Kidney (tissue), 14 donors: ENCODE data around the gene ACOT13. TPM values are rescaled to one million over a fixed set of nuclear protein-coding genes. Genes with fewer than 3 reads are reported as not detected.
"Not testable (repeated sequence)": the region's sequence is repeated elsewhere in the genome, so short reads cannot be mapped to it uniquely, and the experiment has no call there.

Experiments used
- DNase-seq, 5 donors: peaks; one replicate each; pipeline ENCODE4 v3.0.0-alpha.2; 2013 to 2020
- FAIRE-seq: peaks from 2 replicates; lab custom pipeline; 2012; peaks lifted over from hg19 to GRCh38; lab: Jason Lieb, UNC
- H3K27ac ChIP-seq, 2 donors: one replicate each; pipeline ENCODE4 v1.7.0; 2013; ENCODE audit warnings: low read depth in 2 of 2, low read length in 2 of 2, inconsistent platforms in 1 of 2
- H3K27me3 ChIP-seq: one replicate; pipeline ENCODE4 v1.7.1; 2013; ENCODE audit warnings: low read length, inconsistent platforms; ENCODE audit not compliant: control insufficient read depth, insufficient read depth
- H3K36me3 ChIP-seq, 3 donors: one replicate each; pipeline versions ENCODE4 v1.7.0 to v1.7.1; 2013; ENCODE audit warnings: low read length in 3 of 3, control low read depth in 1 of 3, inconsistent platforms in 1 of 3; ENCODE audit not compliant: insufficient read depth in 3 of 3, control insufficient read depth in 2 of 3
- H3K4me1 ChIP-seq, 3 donors: one replicate each; pipeline versions ENCODE4 v1.7.0 to v1.7.1; 2013; ENCODE audit warnings: low read length in 3 of 3, inconsistent platforms in 1 of 3, low read depth in 1 of 3; ENCODE audit not compliant: control insufficient read depth in 2 of 3, insufficient read depth in 2 of 3
- H3K4me3 ChIP-seq, 3 donors: one replicate each; pipeline versions ENCODE4 v1.7.0 to v1.8.1; 2013; ENCODE audit warnings: low read length in 3 of 3, control low read depth in 1 of 3, inconsistent platforms in 1 of 3
- H3K9ac ChIP-seq, 3 donors: one replicate each; pipeline versions ENCODE4 v1.7.0 to v1.7.1; 2013; ENCODE audit warnings: low read length in 3 of 3, control low read depth in 1 of 3, inconsistent platforms in 1 of 3
- H3K9me3 ChIP-seq, 3 donors: one replicate each; pipeline versions ENCODE4 v1.7.0 to v1.7.1; 2013; ENCODE audit warnings: low read length in 3 of 3, control low read depth in 1 of 3, inconsistent platforms in 1 of 3; ENCODE audit not compliant: control insufficient read depth in 2 of 3, insufficient read depth in 1 of 3
- intact Hi-C: fragments of 100-400 bp; cut with DNase I; formaldehyde crosslinking; loops from one replicate; pipeline ENCODE4 v1.11.1; 2022
- polyA plus RNA-seq: library from polyadenylated mRNA; stranded (reverse); fragments of 350-450 nt; fragmentation: Illumina TruSeq; extraction: RNeasy Lipid Tissue Mini Kit (QIAGEN cat#74804); gene quantifications from one replicate; pipeline ENCODE4 v1.2.3, GENCODE V29; 2014; ENCODE audit warnings: low read depth, low replicate concordance; ENCODE audit not compliant: insufficient read depth
- total RNA-seq: library from RNA; stranded (reverse); fragmentation: NEBNext Ultra II Directional; extraction: Animal tissue kit (Norgen Biotek cat#: 25700); gene quantifications from one replicate; pipeline ENCODE4 v1.2.1, GENCODE V29; 2021
- TF ChIP-seq, protein P1 (sequence below): IDR thresholded peaks from 3 replicates; pipeline ENCODE4 v1.5.1; 2012; ENCODE audit warnings: mild to moderate bottlenecking, moderate library complexity, borderline replicate concordance; ENCODE audit not compliant: insufficient read depth; ENCODE audit errors: extremely low read depth
- donor health status: control.
- donor health status: control.
- donor health status: control.
- donor health status: control.
- donor health status: control.
- donor health status: DM: yes; HTN: yes; CAD: no.
- donor health status: Normal renal cell carcinoma (clear cell type).

The ACOT13 gene
- total and polyA plus RNA-seq, 2 donors from 2014 or later = 15.3 to 109 TPM

DNA sequence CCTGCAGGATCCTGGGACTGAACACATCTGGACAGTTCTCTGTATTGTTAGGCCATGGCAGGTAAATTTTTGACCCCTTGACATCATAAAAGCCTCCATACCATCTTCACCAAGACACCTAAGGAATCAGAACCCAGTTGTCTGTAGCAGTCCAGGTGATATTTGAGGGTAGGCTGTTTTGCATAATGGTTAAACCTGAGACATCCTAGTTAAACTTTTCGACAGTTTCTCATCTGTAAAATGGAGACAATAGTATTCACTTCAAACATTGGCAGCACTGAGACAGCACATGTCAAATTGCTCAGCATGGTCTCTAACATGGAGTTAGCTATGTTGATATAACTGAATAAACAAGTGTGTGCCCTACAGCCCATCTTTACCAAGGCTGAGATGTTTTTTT lies 27.3 kb downstream of the ACOT13 start:
- intact Hi-C loops = loop anchor here (10.0 kb wide), 1 partner anchor 109 kb away; no protein-coding TSS in a partner anchor

DNA sequence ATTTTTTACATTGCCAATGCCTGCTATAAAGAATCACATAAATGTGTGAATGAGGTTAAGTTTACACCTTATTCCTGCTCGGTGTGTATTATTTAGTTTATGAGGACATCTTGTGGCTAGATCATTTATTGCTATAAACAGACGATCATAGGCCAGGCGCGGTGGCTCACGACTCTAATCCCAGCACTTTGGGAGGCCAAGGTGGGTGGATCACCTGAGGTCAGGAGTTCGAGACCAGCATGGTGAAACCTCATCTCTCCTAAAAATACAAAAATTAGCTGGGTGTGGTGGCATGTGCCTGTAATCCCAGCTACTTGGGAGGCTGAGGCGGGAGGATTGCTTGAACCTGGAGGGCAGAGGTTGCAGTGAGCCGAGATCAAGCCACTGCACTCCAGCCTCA lies 28.8 kb downstream of the ACOT13 start:
- H3K36me3 ChIP-seq, FAIRE-seq, H3K9me3 ChIP-seq, H3K27ac ChIP-seq, H3K27me3 ChIP-seq, H3K4me1 ChIP-seq, H3K4me3 ChIP-seq, H3K9ac ChIP-seq: not testable (repeated sequence)
- TF ChIP-seq, protein P1, sequence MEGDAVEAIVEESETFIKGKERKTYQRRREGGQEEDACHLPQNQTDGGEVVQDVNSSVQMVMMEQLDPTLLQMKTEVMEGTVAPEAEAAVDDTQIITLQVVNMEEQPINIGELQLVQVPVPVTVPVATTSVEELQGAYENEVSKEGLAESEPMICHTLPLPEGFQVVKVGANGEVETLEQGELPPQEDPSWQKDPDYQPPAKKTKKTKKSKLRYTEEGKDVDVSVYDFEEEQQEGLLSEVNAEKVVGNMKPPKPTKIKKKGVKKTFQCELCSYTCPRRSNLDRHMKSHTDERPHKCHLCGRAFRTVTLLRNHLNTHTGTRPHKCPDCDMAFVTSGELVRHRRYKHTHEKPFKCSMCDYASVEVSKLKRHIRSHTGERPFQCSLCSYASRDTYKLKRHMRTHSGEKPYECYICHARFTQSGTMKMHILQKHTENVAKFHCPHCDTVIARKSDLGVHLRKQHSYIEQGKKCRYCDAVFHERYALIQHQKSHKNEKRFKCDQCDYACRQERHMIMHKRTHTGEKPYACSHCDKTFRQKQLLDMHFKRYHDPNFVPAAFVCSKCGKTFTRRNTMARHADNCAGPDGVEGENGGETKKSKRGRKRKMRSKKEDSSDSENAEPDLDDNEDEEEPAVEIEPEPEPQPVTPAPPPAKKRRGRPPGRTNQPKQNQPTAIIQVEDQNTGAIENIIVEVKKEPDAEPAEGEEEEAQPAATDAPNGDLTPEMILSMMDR = peak; percentile 54
- peak in 3 of 5 donors; percentile 13 to 62 (median 58) for DNase-seq
- intact Hi-C loops = loop anchor here (10.0 kb wide), 1 partner anchor 111 kb away; no protein-coding TSS in a partner anchor

More for the DNA sequence above, 27.3 kb downstream of the ACOT13 start:
- no peaks in the 10 kb centered on the region for H3K27me3 ChIP-seq
- TF ChIP-seq, protein P1 = no peak
- no peaks in the 10 kb centered on the region for H3K36me3 ChIP-seq
- no peak overlapping the region for H3K9ac ChIP-seq
- H3K4me3 ChIP-seq = no peak overlapping the region
- no peak overlapping the region for H3K27ac ChIP-seq
- no peaks in the 10 kb centered on the region for H3K4me1 ChIP-seq
- H3K9me3 ChIP-seq = no peaks in the 10 kb centered on the region
- no peak for FAIRE-seq
- DNase-seq = no peak

DNA sequence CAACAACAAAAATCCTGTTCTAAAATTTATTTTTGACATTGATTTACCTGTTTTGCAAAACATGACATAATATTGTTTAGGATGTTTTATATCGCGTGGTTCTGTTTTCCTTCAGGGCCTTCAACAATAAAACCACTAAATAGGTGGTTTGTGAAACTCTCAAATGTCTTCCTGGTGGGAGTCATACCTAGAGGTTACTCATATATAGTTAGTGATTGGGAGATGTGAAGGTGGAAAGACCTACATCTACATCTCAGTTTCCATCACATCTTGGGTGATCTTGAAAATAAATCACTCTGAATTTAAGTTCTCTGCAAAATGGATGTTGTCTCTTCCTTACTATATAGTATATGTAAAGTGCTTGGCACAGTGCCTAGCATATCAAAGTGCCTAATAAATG lies 29.2 kb downstream of the ACOT13 start:
- Histone ChIP-seq H3K36me3 (peaks cover 0 to 1% (median 0%) of the 10 kb centered on the region in 3 donors), H3K27me3 (no peaks in the 10 kb centered on the region), H3K4me3 (no peak overlapping the region), H3K27ac (no peak overlapping the region), H3K4me1 (no peaks in the 10 kb centered on the region), H3K9ac (no peak overlapping the region), H3K9me3 (no peaks in the 10 kb centered on the region)
- TF ChIP-seq, protein P1 = no peak
- FAIRE-seq (no peak), DNase-seq (no peak)
- intact Hi-C loops = loop anchor here (10.0 kb wide), 1 partner anchor 111 kb away; no protein-coding TSS in a partner anchor
